ENCODE measurements around the gene TIGAR.

TIGAR gene, protein sequence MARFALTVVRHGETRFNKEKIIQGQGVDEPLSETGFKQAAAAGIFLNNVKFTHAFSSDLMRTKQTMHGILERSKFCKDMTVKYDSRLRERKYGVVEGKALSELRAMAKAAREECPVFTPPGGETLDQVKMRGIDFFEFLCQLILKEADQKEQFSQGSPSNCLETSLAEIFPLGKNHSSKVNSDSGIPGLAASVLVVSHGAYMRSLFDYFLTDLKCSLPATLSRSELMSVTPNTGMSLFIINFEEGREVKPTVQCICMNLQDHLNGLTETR

DNA sequence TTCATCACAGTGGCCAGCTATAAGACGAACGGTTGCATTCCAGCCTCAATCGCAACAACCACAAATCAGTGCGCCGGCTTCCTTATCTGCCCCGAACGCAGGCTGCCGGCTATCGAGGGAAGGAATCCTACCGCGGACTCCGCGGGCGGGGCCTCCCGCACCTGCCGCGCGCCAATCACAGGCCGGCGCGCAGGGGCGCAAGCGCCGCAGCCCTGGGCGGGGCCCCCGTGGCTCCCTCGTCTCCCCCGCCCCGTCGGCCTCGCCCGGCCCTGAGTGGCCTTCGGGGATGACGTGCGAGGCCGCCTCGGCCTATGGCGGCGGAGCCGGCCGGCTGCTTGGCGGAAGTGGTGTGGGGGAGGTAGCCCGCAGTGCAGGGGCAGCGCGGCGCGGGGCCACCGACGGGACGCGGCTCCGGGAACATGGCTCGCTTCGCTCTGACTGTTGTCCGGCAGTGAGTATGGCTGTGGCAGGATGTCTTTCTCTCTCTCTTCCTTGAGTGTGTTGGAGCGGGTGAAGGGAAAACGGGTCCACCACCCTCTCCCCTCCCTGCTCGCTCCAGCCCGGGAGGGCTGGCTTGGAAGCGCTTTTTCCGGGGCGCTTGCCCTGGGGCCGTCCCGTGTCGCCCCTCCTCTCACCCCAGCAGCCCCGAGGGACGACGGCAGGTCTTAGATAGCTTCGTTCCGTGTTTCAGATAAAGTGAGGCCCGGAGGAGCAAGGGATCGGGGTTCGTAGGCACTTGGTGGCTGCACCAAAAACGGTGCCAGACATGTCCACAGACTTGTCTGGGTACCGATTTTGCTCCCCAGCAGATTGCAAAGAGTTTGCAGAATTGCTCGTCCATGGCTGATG, at the start of gene TIGAR:
TSS of gene TIGAR (plus strand) at position 361 of the 849 bp plus-strand sequence. CDS start at position 420, 59 bp downstream.
- peak; percentile 75 to 90 (median 85) for DNase-seq

DNA sequence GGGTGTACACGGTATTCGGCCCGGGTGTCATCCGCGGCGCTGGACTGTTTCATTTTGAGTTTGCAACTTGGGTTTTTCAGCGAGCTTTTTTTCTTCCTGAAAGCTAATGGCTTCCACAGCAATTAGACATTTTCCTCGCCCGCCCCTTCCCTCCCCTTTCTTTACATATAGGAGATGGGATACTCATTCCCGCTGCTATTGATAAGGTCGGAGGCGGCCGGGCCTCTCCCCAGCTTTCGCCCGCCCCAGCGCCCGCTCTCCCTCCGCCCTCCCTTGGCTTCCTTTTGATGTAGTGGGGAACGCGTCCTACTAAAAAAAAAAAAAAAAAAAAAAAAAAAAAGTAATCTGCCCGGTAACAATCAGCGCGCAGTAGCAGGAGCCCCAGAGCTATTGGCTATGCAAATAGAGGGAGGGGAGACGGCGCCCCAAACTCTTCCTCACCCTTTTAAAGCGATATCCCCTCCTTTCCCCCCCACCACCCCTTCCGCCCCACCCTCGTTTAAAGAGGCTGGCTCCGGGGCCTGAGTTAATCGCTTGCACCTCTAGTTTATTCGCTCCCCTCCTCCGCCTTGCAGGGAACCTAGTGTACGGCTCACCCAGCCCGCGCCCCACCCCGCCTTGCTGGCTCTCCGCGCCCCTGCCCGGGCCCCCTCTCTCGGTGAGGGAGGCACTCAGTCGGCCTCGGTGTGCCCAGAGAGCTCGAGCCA, 49.1 kb upstream of the TIGAR start:
- peak; percentile 77 to 82 (median 80) for DNase-seq

DNA sequence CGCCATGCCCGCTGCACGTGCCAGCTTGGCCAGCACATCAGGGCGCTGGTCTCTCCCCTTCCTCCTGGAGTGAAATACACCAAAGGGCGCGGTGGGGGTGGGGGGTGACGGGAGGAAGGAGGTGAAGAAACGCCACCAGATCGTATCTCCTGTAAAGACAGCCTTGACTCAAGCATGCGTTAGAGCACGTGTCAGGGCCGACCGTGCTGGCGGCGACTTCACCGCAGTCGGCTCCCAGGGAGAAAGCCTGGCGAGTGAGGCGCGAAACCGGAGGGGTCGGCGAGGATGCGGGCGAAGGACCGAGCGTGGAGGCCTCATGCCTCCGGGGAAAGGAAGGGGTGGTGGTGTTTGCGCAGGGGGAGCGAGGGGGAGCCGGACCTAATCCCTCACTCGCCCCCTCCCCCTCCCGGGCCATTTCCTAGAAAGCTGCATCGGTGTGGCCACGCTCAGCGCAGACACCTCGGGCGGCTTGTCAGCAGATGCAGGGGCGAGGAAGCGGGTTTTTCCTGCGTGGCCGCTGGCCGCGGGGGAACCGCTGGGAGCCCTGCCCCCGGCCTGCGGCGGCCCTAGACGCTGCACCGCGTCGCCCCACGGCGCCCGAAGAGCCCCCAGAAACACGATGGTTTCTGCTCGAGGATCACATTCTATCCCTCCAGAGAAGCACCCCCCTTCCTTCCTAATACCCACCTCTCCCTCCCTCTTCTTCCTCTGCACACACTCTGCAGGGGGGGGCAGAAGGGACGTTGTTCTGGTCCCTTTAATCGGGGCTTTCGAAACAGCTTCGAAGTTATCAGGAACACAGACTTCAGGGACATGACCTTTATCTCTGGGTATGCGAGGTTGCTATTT, 48.4 kb upstream of the TIGAR start:
- DNase-seq: peak in 3 of 4 experiments; percentile 31 to 67 (median 66)

DNA sequence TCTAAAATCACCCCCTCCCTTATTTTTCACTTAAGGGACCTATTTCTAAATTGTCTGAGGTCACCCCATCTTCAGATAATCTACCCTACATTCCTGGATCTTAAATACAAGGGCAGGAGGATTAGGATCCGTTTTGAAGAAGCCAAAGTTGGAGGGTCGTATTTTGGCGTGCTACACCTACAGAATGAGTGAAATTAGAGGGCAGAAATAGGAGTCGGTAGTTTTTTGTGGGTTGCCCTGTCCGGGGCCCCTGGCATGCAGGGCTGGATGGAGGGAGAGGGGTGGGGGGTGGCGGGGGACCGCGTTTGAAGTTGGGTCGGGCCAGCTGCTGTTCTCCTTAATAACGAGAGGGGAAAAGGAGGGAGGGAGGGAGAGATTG, 47.8 kb upstream of the TIGAR start:
- DNase-seq: no peak

DNA sequence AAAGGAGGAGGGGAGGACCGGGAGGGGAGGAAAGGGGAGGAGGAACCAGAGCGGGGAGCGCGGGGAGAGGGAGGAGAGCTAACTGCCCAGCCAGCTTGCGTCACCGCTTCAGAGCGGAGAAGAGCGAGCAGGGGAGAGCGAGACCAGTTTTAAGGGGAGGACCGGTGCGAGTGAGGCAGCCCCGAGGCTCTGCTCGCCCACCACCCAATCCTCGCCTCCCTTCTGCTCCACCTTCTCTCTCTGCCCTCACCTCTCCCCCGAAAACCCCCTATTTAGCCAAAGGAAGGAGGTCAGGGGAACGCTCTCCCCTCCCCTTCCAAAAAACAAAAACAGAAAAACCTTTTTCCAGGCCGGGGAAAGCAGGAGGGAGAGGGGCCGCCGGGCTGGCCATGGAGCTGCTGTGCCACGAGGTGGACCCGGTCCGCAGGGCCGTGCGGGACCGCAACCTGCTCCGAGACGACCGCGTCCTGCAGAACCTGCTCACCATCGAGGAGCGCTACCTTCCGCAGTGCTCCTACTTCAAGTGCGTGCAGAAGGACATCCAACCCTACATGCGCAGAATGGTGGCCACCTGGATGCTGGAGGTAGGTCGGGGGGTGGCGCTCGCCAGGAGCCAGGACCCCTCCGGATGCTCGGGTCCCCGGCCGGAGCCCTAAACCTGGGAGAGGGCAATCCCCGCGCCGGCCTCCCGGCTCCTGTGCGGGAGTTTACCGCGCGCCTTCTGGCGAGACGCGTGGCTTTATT, 47.2 kb upstream of the TIGAR start, which contains the start of gene CCND2:
TSS of gene CCND2 (plus strand) at position 111 of the 744 bp plus-strand sequence. CDS start at position 390, 279 bp downstream.
- peak; percentile 31 to 59 (median 36) for DNase-seq

DNA sequence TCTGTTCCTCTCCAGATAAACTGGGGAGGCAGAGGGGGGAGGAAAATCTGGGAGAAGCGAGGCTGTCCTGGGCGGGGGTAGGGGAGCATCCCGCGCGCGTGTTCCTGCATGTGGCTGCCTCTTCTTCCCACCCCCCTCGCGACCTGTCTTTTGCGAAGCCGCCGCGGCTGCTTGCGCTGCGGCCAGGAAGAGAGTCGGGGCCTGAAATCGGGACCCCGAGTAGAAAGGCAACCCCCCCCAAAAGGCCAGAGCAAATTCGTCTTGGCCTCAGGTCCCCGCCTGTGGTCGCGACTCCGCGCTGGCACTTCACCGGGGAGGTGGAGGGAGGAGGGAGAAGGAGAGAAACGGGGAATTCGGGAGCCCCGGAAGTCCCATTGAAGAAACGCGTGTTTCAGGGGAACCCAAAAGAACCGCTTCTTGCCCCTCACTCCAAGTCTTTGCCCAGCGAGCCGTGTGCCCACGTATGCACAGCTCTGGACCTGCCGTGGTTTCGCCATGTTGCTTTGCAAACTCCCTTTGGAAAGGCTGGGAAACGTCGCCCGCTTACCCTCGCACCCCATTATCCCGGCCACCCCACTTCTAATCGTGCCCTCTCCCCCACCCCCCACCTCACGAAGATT, 46.5 kb upstream of the TIGAR start:
- DNase-seq: no peak

DNA sequence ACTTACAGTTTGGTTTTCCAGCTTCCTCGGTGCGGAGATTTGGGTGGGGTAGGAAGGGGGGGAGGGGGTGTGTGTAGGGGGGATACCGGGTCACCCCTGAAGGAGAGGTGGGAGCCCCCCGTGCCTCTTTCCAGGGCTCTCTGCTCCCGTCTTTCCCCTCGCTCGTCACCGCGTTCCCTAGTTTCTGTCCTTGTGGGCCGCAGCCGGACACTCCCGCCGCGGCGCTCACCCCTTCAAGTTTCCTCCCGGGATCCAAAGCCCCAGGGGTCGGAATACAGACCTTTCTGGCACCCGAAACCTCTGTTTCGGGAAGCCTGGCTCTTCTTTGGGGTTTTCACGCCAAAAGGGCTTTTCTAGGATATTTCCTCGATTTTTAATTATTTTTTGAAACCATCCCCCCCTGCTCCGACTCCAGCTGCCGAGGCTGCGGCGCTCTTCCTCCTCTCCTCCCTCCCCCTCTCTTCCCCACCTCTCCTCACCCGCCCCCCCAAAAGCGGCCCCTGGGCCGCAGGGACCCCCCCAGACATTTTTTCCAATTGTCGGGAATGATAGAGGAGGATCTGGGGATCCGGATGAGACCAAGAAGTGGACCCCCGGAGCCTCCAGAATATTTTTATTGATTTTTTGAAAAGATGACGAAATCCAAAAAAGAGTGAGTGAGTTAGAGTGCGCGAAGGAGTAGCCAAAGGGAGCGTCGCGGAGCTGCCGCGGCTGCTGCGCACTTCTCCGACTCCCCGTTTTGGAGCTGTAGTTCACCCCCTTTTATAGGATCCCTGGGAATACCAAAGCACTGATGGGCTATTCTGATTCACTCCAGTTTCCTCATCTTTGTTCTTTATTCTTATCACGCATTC, 45.8 kb upstream of the TIGAR start:
- no peak for DNase-seq

DNA sequence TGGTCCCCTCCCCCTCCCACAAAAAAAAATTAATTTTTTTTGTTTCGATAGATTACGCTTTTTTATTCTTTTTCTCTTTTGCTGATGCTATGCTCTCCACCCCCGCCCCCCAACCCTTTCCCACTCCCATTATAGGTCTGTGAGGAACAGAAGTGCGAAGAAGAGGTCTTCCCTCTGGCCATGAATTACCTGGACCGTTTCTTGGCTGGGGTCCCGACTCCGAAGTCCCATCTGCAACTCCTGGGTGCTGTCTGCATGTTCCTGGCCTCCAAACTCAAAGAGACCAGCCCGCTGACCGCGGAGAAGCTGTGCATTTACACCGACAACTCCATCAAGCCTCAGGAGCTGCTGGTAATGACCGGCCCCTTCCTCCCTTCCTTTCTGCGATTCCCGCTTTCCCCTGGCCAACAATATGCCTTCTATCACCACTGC, 45.1 kb upstream of the TIGAR start:
- DNase-seq: no peak

DNA sequence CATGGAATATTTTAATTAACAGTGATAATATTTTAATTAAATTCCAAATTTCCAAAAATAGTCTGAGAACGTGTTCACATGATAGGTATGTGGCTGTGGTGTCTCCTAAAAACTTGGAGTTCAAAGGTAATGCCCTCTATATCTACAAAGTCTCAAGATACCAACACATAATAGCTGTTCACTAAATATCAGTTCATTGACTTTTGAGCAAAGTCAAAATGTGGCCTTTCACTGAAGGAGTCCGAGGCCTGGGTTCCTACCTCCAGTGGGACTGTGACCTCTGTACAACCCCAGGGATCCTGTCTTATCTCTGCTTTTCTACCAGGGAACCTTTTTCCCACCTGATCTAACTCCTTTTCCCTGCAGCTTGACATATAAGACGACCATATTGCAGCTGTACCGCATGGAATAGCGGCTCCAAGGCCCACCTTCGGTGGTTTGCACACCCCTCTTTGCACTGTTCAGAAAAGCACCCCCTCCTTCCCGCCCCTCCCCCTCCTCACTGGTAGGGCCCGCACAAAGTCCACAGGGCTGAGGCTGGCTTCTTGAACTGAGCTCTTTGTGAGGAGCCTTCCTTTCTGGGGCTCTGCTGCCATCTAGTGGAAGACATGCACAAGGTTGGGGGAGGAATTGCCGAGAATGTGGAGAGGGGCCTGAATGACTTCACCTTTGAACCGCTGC, 44.3 kb upstream of the TIGAR start:
- DNase-seq: peak; percentile 63 to 73 (median 71)

DNA sequence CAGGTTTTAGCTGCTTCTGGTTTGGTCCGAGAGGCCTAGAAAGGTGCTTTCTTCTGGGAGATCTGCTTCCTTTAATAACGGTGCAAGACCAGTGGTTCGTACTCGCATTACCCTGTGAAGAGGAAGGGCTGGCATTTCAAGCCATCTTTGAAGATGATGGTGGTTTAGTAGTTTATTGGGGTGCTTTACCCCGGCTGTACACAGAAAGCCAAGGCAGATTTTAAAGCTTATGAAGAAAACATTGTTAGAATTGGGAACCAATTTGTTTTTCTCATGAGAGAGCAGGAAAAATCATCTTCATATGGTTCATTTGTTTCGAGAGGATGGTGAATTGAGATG, 43.8 kb upstream of the TIGAR start:
- DNase-seq: no peak

DNA sequence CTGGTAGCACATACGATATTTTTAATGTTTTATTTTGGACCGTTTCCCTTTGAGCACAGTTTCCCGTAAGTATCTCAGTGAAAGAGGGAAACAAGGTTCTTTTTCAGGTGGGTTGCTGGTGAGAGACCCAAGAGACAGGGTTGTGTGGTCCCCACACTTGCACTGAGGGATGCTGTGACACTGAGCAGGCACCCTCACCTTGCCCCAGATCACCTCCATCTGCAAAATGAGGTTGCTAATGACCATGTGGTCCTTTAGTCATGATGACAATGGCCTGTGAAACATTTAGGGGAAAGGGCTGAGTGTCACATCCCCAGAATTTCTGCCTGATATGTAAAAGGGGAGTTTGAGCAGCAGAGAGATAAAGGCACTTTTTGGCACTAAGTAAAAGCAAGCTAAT, 43.2 kb upstream of the TIGAR start:
- no peak for DNase-seq

DNA sequence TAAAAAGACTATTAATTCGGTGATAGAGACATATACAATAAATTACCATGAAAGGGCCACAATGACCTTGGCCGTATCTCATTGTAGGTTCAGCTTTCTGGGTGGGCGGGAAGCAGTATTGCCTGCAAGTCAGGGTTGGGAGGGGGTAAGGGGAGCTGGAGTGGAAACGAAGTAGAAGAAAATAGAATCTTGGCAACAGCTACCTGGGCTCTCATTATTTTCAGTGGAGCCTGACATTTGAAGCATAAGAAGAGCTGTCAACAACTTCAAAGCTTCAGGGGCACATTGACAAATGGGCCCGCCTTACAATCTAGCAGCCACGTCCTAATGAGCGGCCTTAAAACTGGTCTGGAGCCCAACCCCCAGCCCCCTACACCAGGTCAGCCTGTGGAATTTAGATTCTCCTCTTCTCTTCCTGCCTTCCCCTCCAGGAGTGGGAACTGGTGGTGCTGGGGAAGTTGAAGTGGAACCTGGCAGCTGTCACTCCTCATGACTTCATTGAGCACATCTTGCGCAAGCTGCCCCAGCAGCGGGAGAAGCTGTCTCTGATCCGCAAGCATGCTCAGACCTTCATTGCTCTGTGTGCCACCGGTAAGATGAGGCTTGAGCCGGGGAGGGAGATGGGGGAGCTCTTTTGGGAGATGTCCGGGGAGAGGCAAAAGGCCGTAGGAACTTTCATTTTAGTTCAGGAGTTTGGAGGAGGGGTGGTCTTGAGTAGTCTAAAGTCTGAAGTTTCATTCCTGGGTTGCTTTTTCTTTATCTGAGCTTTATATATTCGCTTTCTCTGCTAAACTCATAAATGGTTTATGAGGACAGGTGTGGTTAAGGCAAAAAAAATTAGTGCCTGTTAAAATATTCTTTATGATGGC, 42.5 kb upstream of the TIGAR start:
- no peak for DNase-seq

DNA sequence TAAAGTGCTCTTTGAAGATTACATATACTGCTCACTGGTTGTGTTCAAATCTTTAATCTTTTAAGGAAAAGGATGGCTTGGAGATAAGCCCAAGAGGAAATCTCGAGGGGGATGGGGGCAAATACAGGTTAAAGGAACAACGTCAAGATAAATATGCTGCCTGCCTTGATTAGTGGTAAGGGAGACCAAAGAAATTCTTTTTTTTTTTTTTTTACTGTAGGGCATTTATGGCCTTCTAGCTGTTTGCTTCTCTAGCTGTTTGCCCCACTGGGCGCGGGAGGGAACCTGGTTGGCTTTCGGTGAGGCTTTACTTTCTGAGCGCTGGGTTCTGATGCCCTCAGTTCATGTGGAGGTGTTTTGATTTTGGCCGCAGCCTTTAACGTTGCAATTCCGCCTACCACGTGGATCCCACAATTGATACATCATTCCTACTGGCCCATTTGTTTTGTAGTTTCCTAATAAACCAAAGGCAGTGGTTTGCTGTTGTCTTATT, 41.8 kb upstream of the TIGAR start:
- DNase-seq: no peak

DNA sequence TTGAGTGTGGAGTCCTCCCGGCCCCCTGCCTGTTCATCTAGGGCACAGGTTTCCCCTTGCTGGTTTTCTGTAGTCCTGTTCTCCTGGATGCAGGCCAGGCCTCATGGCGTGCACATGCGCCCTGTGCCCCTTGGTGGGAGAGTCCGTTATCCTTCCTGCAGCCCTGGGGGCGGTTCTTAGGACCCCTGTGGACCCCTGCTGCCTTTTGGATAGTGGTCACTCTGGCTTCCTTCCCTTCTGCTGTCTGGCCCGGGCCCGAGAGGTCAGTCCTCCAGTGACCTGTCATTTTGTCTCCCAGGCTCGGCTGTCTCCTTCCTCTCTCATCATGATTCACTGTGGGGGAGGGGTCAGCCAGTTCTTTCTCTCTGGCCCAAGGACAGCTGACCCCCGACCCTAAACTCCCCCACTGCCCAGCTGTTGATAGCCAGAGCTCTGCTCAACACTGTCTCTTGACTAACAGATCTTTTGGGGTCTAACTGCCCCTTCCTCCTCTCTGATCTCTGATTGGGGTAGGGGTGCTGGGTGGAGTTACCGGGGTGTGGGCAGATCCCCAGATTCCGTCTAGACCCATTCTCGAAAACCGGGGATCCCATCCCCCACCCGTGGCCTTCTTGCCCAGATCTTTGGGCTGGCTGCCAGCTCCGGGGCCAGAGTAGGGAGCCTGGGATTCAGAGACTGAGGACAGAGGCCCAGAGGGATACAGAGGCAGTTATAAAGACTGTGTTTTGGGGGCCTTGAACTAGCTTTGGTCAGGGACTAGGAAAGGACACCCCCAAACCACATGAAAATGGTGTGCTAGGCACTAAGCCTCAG, 40.5 kb upstream of the TIGAR start:
- DNase-seq: no peak

DNA sequence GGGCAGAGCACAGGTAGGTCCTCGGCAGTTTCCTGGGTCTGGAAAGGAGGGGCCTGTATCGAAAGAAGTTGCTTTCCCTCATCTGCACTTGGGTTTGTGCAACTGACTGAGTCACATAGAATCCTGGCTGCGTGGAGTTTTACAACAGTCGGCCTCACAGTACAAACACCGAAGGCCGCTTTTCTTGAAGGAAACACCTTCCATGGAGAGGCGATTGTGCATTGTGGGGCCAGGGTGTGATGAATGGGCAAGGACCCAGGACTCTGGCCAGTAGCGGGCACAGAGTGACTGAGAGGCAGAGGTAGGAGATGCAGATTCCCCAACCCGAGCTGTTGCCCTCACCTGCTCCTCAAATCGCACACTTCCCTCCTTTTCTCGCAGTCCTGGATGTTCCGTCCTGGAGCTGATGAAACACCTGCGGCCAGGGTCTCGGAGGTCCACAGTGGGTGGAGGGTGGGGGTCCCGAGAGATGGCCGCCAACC, 39.8 kb upstream of the TIGAR start:
- no peak for DNase-seq

DNA sequence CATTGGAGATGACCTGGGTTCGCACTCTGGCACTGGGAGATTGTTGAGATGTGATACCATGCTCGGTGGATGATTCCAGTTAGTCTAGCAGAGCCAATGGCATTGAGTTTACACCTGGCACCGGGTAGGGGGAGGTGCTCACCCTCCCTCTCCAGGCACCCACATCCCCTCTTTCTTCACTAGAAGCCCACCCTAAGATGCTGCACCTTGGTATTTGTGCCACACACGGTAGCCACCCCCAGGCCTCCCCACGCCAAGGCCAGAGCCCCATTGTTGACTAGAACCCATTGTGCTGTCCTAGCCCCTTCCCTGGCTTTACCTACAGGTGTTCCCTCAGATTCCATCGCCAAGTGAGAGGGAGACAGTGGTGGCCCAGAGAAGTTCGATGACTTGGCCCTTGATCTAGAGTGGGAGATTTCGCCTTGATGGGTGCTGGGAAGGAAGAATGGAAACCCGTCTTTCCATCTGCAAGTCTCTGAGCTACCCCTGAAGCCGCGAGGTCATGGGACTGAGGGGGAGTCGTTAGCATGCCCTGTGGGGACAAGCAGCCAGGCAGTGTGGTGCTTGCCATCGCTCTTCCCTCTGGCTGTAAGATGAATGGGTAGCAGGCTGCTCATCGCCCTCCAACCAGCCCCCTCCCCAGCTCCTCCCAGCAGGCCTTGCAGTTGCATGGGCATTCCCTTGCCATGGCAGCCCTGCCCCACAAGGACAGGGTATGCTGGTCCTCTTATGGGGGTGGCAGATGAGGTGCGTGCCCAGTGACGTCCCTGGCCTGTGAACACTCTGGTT, 38.7 kb upstream of the TIGAR start:
- no peak for DNase-seq
